IMR-90 (cell line): ENCODE measurements around the gene PYGB. TPM values are rescaled to one million over a fixed set of nuclear protein-coding genes. Genes with fewer than 3 reads are reported as not detected.

Experiments
- ATAC-seq: fragments of 200-7000 bp; cut with Tn5 transposase; 2 replicates; pipeline ENCODE4 v1.9.1; 2020; ENCODE audit warnings: low read depth, mild to moderate bottlenecking, moderate library complexity
- BruUV-seq: library from RNA; stranded (reverse); fragments of 400-500 nt; replicated peaks from 2 replicates; lab custom pipeline; 2021; lab: Mats Ljungman, UMichigan
- CTCF ChIA-PET: fragments of 300-600 bp; formaldehyde crosslinking; extraction: SDS; loops from one replicate; lab custom pipeline; 2021; ENCODE audit warnings: antibody characterized with exemption; lab: Yijun Ruan, JAX
- POLR2A ChIA-PET: fragments of 300-600 bp; sonication (Branson Sonifier 250); formaldehyde crosslinking; loops from one replicate; lab custom pipeline; 2022; ENCODE audit warnings: antibody characterized with exemption; ENCODE audit not compliant: unreplicated experiment; lab: Charles Lee
- DNase-seq: peaks from one replicate; pipeline ENCODE4 v3.0.0; 2013
- H2AFZ ChIP-seq: replicated peaks from 2 replicates; pipeline ENCODE3; 2013; ENCODE audit warnings: low read length, mild to moderate bottlenecking; ENCODE audit not compliant: poor library complexity
- H2AK5ac ChIP-seq: 2 replicates; pipeline ENCODE4 v1.6.1; 2013; ENCODE audit warnings: low read depth, low read length, inconsistent platforms
- H2AK9ac ChIP-seq: replicated peaks from 2 replicates; pipeline ENCODE3; 2013; ENCODE audit warnings: mild to moderate bottlenecking, low read depth, low read length, moderate library complexity; ENCODE audit not compliant: poor library complexity
- H2BK120ac ChIP-seq: 2 replicates; pipeline ENCODE4 v1.6.1; 2013; ENCODE audit warnings: low read depth, low read length, inconsistent platforms
- H2BK15ac ChIP-seq: 3 replicates; pipeline ENCODE4 v1.6.1; 2013; ENCODE audit warnings: low read depth, low read length, inconsistent platforms
- H2BK20ac ChIP-seq: 2 replicates; pipeline ENCODE4 v1.6.1; 2013; ENCODE audit warnings: low read depth, mild to moderate bottlenecking, inconsistent platforms, low read length, moderate library complexity
- H2BK5ac ChIP-seq: 2 replicates; pipeline ENCODE4 v1.6.1; 2013; ENCODE audit warnings: mild to moderate bottlenecking, low read depth, low read length, inconsistent platforms; ENCODE audit not compliant: poor library complexity, severe bottlenecking
- H3K14ac ChIP-seq: replicated peaks from 2 replicates; pipeline ENCODE4 v1.6.1; 2013; ENCODE audit warnings: low read depth, low read length, inconsistent platforms
- H3K18ac ChIP-seq: 2 replicates; pipeline ENCODE4 v1.6.1; 2013; ENCODE audit warnings: low read depth, low read length, control low read depth
- H3K23ac ChIP-seq: 2 replicates; pipeline ENCODE4 v1.6.1; 2013; ENCODE audit warnings: low read depth, low read length, inconsistent platforms
- H3K27ac ChIP-seq: 2 replicates; pipeline ENCODE4 v1.5.1; 2013; ENCODE audit warnings: mild to moderate bottlenecking, control low read depth, low read length; ENCODE audit not compliant: insufficient read depth
- H3K27me3 ChIP-seq: 2 replicates; pipeline ENCODE4 v1.6.1; 2013; ENCODE audit warnings: low read length; ENCODE audit not compliant: control insufficient read depth, insufficient read depth
- H3K36me3 ChIP-seq: 2 replicates; pipeline ENCODE4 v1.6.1; 2013; ENCODE audit warnings: low read length, mixed read lengths; ENCODE audit not compliant: control insufficient read depth, insufficient read depth
- H3K4ac ChIP-seq: 2 replicates; pipeline ENCODE4 v1.6.1; 2013; ENCODE audit warnings: low read depth, low read length, inconsistent platforms
- H3K4me1 ChIP-seq: 2 replicates; pipeline ENCODE4 v1.6.1; 2013; ENCODE audit warnings: low read length, mixed read lengths; ENCODE audit not compliant: control insufficient read depth, insufficient read depth
- H3K4me2 ChIP-seq: 2 replicates; pipeline ENCODE4 v1.6.1; 2013; ENCODE audit warnings: low read depth, mild to moderate bottlenecking, control low read depth, low read length, moderate library complexity
- H3K4me3 ChIP-seq: 2 replicates; pipeline ENCODE4 v1.5.1; 2013; ENCODE audit warnings: low read depth, mild to moderate bottlenecking, control low read depth, low read length, moderate library complexity; ENCODE audit not compliant: insufficient read depth
- H3K56ac ChIP-seq: 2 replicates; pipeline ENCODE4 v1.6.1; 2013; ENCODE audit warnings: low read length, inconsistent platforms; ENCODE audit not compliant: insufficient read depth; ENCODE audit errors: extremely low read depth
- H3K79me1 ChIP-seq, 2 experiments: 2 replicates each; pipeline ENCODE4 v1.6.1; 2013; ENCODE audit warnings: low read length in 2 of 2, inconsistent platforms in 1 of 2, low read depth in 1 of 2
- H3K9ac ChIP-seq: 2 replicates; pipeline ENCODE4 v1.6.1; 2013; ENCODE audit warnings: low read depth, low read length, control low read depth
- H3K9me1 ChIP-seq: 2 replicates; pipeline ENCODE4 v1.6.1; 2013; ENCODE audit warnings: low read length, inconsistent platforms; ENCODE audit not compliant: insufficient read depth
- H3K9me3 ChIP-seq: 2 replicates; pipeline ENCODE4 v1.6.1; 2013; ENCODE audit warnings: low read length; ENCODE audit not compliant: control insufficient read depth, insufficient read depth
- H4K20me1 ChIP-seq: 2 replicates; pipeline ENCODE4 v1.6.1; 2013; ENCODE audit warnings: low read length, inconsistent platforms; ENCODE audit not compliant: insufficient read depth
- H4K5ac ChIP-seq: 2 replicates; pipeline ENCODE4 v1.6.1; 2013; ENCODE audit warnings: mild to moderate bottlenecking, low read depth, low read length, control low read depth
- H4K8ac ChIP-seq, 2 experiments: 2 replicates each; pipeline ENCODE4 v1.6.1; 2013; ENCODE audit warnings: low read depth in 2 of 2, low read length in 2 of 2, control low read depth in 1 of 2, inconsistent platforms in 1 of 2
- H4K91ac ChIP-seq: 2 replicates; pipeline ENCODE4 v1.6.1; 2013; ENCODE audit warnings: low read depth, low read length, inconsistent platforms; ENCODE audit not compliant: insufficient read depth
- BHLHE40 ChIP-seq: fragments of 150-350 bp; IDR thresholded peaks from 2 replicates; pipeline ENCODE4 v1.6.1; 2016; ENCODE audit warnings: mild to moderate bottlenecking, low read depth, low read length
- CTCF ChIP-seq: conservative IDR thresholded peaks from 2 replicates; pipeline ENCODE4 v1.5.1; 2012; ENCODE audit warnings: mild to moderate bottlenecking, low read depth, low read length, improper control_type of control experiment
- ELK1 ChIP-seq: fragments of 150-350 bp; IDR thresholded peaks from 2 replicates; pipeline ENCODE4 v1.6.1; 2016; ENCODE audit warnings: low read depth, mild to moderate bottlenecking, low read length, moderate library complexity, borderline replicate concordance
- MAFK ChIP-seq: IDR thresholded peaks from 2 replicates; pipeline ENCODE4 v1.6.1; 2012; ENCODE audit warnings: low read depth, low read length, improper control_type of control experiment
- RAD21 ChIP-seq: IDR thresholded peaks from 2 replicates; pipeline ENCODE4 v1.6.1; 2012; ENCODE audit warnings: low read length, improper control_type of control experiment
- RFX5 ChIP-seq: IDR thresholded peaks from 2 replicates; pipeline ENCODE4 v1.8.0; 2012; ENCODE audit warnings: low read depth, mild to moderate bottlenecking, low read length, moderate library complexity
- USF2 ChIP-seq: fragments of 150-350 bp; IDR thresholded peaks from 2 replicates; pipeline ENCODE4 v1.6.1; 2017; ENCODE audit warnings: mild to moderate bottlenecking, antibody characterized with exemption, low read length, low read depth
- WGBS, 2 experiments: methylation state at CpG; one replicate each; pipeline versions ENCODE4 v1.1.5 to v1.1.7; 2013; ENCODE audit warnings: missing lambda C conversion rate in 2 of 2; ENCODE audit not compliant: insufficient read length in 1 of 2; ENCODE audit errors: extremely low coverage in 2 of 2; 5-methylcytosine and 5-hydroxymethylcytosine counted together
- dilution Hi-C: fragments of 300-500 bp; cut with HindIII; formaldehyde crosslinking; loops from one replicate; pipeline ENCODE4 v1.14.3; 2018; ENCODE audit warnings: low sequenced_read_pairs; ENCODE audit not compliant: unreplicated experiment
- in situ Hi-C: fragments of 300-500 bp; cut with MboI; formaldehyde crosslinking; loops from 3 replicates; pipeline ENCODE4 v1.14.3; 2019; ENCODE audit warnings: low sequenced_read_pairs, inconsistent platforms, mixed read lengths
- intact Hi-C: fragments of 100-400 bp; cut with micrococcal nuclease; formaldehyde crosslinking; loops from 2 replicates; pipeline ENCODE4 v1.10.0; 2022
- polyA plus RNA-seq, 3 experiments: library from polyadenylated mRNA; depleted of rRNA; stranded (reverse); fragments of >200 nt; gene quantifications; 2 replicates each; pipeline ENCODE4 v1.2.3, GENCODE V29; 2012; ENCODE audit warnings: low replicate concordance in 1 of 3
- total RNA-seq: library from RNA; depleted of rRNA; stranded (reverse); fragments of >200 nt; gene quantifications from 2 replicates; pipeline ENCODE4 v1.2.3, GENCODE V29; 2012

PYGB gene
- total and polyA plus RNA-seq, 2 of the 4 experiments (the other 2 are of a cell fraction), result 72.4 to 83.1 TPM

GRCh38 chr20:25303292-25304024 lies 55.6 kb downstream of the PYGB start:
- no peak for ATAC-seq
- CTCF ChIA-PET, result no interaction called here

More at GRCh38 chr20:25303292-25304024, 55.6 kb downstream of the PYGB start:
- Histone ChIP-seq H3K23ac (no peak overlapping the region), H4K5ac (no peak overlapping the region), H3K4me3 (no peak overlapping the region), H2AK5ac (no peak overlapping the region), H3K9me1 (peaks cover 9% of the 10 kb centered on the region), H3K9ac (no peak overlapping the region), H3K4me2 (no peak overlapping the region), H3K4me1 (peaks cover 10% of the 10 kb centered on the region), H2BK15ac (no peak overlapping the region), H2BK120ac (no peak overlapping the region), H2AK9ac (no peak overlapping the region), H2BK20ac (no peak overlapping the region), H4K91ac (no peak overlapping the region), H4K20me1 (peaks cover 5% of the 10 kb centered on the region; the same call in 1 of the 2 replicates), H3K27me3 (no peaks in the 10 kb centered on the region), H3K56ac (no peak overlapping the region), H3K27ac (no peak overlapping the region), H2AFZ (peak overlapping the region; percentile 4), H3K9me3 (no peaks in the 10 kb centered on the region), H3K14ac (no peak overlapping the region), H2BK5ac (no peak overlapping the region), H3K4ac (no peak overlapping the region), H3K36me3 (peaks cover 37% of the 10 kb centered on the region), H3K18ac (no peak overlapping the region), H3K79me1 (peaks cover 2 to 47% of the 10 kb centered on the region in 2 experiments), H4K8ac (no peak overlapping the region)
- in situ Hi-C loops (loop anchor here (25.0 kb wide), 2 partner anchors 234 to 384 kb away; partner anchors contain the start of gene ZNF337), intact Hi-C loops (no loop called here), dilution Hi-C loops (no loop called here)
- TF ChIP-seq CTCF (no peak), USF2 (no peak), RAD21 (no peak), ELK1 (no peak), MAFK (no peak), BHLHE40 (no peak), RFX5 (no peak)
- no peak for DNase-seq
- WGBS, 2 experiments, result 97% methylated on average over 5 of the region's 12 CpGs; no CpG with 5 or more reads in 1 of the 2 experiments
- BruUV-seq, result no TSS peak
- POLR2A ChIA-PET, result no interaction called here
